GM21717 (cell line): Measurements from ENCODE around the gene AKAP17A.
"Not testable (repeated sequence)": the region's sequence is repeated elsewhere in the genome, so short reads cannot be mapped to it uniquely, and the experiment has no call there.

Source experiments
- ATAC-seq: cut with Tn5 transposase; IDR thresholded peaks from one replicate; pipeline ENCODE4 v1.9.1; 2021; ENCODE audit warnings: mild to moderate bottlenecking, moderate library complexity; ENCODE audit not compliant: unreplicated experiment

The AKAP17A gene, protein sequence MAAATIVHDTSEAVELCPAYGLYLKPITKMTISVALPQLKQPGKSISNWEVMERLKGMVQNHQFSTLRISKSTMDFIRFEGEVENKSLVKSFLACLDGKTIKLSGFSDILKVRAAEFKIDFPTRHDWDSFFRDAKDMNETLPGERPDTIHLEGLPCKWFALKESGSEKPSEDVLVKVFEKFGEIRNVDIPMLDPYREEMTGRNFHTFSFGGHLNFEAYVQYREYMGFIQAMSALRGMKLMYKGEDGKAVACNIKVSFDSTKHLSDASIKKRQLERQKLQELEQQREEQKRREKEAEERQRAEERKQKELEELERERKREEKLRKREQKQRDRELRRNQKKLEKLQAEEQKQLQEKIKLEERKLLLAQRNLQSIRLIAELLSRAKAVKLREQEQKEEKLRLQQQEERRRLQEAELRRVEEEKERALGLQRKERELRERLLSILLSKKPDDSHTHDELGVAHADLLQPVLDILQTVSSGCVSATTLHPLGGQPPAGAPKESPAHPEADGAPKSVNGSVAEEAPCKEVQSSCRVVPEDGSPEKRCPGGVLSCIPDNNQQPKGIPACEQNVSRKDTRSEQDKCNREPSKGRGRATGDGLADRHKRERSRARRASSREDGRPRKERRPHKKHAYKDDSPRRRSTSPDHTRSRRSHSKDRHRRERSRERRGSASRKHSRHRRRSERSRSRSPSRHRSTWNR

DNA sequence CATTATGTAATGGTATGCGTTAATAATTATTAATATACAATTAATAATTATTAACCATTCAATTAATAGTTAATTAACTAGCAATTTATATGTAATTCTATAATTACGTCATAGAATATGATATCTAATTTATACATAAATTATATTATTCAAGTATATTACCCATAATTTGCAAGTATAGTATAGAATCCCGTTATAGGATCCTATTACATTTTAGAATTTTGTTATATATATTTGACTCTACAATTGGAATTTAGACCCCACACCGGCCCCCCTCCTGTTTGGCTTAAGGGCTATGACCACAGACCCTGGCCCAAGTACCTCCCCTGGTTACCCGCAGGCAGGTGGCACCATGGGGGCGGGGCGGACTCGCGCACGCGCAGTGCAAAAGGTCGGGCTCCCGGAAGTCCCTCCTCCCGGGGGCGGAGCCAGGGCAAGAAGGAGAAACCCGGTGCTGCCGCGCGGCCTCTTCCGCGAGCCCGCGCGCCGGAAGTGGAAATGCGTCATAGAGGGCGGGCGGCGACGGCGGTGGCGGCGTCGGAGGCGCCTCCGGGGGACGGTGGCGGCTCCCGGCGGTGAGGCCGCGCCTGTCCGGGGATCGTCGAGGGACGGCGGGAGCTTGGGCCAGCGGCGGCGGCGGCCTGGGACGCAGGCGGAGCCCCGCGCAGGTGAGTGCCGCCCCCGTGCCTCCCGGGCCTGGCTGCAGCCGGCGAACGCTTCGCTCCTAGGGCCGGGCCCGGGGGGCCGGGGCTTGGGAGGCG is at the start of gene AKAP17A:
Gene AKAP17A, plus strand, starts transcription at position 503 of the 761 bp plus-strand sequence. CDS start 1,859 bp downstream, outside the sequence.
- ATAC-seq, result peak; percentile 73

DNA sequence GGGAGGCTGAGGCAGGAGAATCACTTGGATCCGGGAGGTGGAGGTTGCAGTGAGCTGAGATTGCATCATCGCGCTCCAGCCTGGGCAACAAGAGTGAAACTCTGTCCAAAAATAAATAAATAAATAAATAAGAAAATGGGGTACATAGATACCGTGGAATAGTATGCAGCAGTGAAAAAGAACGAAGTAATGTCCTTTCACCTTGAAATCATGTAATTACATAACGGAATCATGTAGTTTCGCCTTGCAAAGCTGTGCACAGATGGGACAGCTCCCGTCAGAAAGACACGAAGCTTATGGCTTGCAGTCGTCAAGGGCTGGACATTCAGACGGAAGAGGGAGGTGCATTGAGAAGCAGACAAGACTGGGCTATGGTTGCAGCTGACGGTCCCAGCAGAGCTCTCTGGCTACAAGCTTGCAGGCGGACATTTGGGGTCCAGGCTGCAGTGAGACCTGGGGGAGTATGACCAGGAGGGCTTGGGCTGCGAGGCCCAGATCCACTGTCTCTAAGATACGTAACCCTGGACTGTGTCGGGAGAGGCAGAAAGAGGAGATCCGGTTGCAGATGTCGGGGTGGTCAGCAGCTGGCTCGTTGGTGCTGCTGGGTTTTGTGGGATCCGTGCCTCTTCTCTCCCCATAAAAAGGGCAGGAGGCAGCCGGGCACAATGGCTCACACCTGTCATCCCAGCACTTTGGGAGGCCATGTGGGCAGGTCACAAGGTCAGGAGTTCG is 48.2 kb upstream of the AKAP17A start:
- no peak for ATAC-seq

DNA sequence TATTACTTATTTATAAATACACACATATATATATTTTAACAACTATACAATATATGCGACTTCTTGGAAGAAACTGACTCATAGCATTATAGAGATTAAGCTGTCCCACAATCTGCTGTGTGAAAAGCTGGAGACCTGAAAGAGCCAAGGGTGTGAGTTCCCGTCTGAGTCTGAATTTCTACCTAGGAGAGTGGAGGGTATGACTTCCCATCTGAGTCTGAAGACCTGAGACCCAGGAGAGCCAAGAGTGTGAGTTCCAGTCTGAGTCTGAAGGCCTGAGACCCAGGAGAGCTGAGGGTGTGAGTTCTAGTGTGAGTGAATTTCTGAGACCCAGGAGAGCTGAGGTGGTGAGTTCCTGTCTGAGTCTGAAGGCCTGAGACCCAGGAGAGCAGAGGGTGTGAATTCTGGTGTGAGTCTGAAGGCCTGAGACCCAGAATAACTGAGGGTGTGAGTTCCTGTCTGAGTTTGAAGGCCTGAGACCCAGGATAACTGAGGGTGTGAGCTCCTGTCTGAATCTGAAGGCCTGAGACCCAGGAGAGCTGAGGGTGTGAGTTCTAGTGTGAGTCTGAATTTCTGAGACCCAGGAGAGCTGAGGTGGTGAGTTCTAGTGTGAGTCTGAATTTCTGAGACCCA is 45.5 kb upstream of the AKAP17A start:
- ATAC-seq, result no peak

DNA sequence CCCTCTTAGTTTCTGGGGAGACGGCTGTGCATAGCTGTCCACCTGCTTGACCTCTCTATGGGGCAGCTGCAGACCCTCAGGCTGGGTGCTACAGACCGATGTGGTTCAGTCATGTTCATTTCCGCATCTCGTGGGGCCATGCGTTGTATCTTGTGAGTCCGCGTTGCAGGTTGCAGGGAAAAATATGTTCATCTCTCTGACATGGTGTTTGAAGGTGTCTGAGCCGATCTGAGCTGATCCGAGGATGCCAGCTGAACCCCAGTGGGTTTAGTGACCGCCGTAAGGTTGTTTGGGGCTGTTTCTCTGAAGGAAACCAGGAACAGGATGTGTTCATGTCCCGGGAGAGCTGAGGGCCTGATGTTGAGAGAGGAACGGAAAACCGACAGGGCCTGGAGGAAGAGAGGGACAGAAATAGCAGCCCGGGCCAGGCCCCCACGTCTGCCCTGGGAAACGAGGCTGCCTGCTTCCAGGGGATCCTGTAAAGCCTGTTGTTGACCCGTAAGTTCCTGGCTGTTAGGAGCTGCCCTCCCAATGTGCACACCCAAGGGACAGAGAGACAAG is 44.6 kb upstream of the AKAP17A start:
- no peak for ATAC-seq

DNA sequence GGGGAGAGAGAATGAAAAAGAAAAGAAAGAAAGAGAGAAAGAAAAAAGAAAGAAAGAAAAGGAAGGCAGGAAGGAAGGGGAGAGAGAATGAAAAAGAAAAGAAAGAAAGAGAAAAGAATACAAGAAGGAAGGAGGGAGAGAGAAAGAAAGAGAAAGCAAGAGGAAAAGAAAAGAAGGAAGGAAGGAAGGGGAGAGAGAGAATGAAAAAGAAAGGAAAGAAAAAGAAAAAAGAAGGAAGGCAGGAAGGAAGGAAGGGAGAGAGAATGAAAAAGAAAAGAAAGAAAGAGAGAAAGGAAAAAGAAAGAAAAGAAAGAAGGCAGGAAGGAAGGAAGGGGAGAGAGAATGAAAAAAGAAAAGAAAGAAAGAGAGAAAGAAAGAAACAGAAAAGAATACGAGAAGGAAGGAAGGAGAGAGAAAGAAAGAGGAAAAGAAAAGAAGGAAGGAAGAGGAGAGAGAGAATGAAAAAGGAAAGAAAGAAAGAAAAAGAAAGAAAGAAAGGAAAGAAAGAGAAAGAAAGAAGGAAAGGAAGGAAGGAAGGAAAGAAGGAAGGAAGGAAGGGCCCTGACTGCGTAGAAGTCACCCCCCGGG is 39.4 kb upstream of the AKAP17A start:
- no peak for ATAC-seq

DNA sequence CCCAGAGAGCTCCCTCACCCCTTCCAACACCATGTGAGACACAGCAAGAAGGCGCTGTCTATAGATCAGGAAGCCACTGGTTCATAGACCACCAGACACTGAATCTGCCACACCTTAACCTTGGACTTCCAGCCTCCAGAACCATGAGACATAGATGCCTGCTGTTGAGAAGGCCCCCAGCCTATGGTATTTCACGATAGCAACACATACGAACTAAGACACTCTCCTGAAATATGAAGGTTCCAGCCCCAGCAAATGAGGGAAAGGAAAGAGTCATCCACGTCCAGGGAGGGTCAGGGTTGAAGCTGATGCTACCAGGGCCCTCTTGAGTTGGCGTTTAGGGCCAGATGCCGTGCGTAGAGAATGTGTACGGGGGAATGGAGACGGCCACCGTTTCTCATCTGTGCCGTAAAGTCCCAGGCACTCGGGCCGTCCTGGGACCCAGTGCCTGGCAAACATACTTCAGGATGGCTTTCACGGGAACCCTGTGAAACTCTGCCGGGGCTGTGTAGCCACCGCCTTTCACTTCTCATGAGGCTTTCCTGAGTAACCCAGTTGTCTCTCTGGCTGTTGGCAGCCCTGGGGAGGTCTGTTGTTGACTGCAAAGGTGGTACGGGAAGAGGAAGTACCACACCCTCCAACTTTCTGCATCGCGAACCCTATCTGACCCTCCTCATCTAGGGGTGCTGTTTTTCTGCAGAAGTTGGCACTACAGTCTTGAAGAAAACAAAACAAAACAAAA is 36.8 kb upstream of the AKAP17A start:
- ATAC-seq, result no peak

DNA sequence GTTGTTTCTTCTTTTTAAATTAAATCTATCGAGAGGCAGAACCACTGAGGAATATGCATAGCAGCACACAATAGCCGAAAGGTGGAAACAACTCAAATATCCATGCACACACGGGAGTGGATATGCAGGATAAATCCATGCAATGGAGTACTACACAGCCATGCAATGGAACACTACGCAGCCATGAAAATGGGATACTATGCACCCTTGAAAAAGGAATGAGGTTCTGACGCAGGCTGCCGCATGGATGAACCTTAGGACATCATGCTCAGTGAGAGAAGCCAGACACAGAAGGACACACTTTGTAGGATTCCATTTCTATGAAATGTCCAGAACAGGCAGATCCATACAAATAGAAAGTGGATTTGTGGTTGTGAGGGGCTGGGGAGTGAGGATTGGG is 36.0 kb upstream of the AKAP17A start:
- no peak for ATAC-seq

DNA sequence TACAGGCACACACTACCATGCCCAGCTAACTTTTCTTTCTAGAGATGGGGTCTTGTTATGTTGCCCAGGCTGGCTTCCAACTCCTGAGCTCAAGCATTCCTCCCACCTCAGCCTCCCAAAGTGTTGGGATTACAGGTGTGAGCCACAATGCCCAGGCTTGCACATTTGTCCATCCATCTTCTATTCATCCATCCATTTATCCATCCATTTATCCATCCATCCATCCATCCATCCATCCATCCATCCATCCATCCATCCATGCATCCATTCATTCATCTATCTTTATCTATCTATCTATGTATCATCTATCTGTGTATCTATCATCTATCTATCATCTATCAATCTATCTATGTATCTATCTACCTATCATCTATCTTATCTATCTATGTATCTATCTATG is 34.0 kb upstream of the AKAP17A start:
- not testable (repeated sequence) for ATAC-seq

DNA sequence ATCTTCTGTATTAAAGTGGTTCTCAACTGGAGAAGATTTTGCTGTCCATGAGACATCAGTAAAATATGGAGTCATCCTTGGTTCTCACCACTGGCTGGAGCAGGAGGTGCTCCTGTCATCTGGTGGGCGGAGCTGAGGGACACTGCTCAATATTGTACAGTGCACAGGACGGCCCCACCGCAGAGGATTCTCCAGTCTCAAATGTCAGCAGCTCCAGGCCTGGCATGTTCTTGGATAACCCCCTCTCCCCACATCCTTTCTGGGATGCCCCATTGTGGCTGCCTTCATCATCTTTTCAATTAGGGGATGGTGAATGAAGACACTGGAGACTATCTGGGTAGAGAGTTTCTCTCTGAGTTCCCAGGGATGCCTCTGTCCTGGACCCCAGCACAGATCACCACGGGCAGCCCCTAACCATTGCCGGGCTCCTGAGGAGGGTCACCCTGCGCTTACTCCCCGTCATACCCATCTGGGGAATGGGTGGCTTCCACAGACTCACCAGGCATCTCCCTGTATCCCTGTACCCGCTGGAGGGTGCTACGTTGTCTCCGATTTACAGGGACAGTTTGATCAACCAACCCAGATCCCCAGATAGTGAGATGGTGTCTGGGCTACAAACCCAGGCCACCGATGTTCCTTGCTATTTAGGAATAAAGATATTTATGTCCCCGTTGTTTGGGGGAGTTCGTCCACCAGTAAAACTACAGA is 32.5 kb upstream of the AKAP17A start:
- no peak for ATAC-seq

DNA sequence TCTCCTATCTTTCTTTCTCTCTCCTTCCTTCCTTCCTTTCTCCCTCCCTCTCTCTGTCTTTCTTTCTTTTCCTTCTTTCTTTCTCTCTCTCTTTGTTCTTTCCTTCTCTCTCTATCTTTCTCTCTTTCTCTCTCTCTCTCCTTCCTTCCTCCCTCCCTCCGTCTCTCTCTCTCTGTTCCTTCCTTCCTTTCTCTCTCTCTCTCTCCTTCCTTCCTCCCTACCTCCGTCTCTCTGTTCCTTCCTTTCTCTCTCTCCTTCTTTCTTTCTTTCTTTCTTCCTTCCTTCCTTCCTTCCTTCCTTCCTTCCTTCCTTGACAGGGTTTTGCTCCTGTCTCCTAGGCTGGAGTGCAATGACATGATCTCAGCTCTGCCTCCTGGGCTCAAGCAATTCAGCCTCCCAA is 30.2 kb upstream of the AKAP17A start:
- ATAC-seq, result no peak

DNA sequence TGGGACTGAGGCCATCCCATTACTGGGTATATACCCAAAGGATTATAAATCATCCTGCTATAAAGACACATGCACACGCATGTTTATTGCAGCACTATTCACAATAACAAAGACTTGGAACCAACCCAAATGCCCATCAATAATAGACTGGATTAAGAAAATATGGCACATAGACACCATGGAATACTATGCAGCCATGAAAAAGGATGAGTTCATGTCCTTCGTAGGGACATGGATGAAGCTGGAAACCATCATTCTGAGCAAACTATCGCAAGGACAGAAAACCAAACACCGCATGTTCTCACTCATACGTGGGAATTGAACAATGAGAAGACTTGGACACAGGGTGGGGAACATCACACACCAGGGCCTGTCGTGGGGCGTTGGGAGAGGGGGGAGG is 27.3 kb upstream of the AKAP17A start:
- not testable (repeated sequence) for ATAC-seq

DNA sequence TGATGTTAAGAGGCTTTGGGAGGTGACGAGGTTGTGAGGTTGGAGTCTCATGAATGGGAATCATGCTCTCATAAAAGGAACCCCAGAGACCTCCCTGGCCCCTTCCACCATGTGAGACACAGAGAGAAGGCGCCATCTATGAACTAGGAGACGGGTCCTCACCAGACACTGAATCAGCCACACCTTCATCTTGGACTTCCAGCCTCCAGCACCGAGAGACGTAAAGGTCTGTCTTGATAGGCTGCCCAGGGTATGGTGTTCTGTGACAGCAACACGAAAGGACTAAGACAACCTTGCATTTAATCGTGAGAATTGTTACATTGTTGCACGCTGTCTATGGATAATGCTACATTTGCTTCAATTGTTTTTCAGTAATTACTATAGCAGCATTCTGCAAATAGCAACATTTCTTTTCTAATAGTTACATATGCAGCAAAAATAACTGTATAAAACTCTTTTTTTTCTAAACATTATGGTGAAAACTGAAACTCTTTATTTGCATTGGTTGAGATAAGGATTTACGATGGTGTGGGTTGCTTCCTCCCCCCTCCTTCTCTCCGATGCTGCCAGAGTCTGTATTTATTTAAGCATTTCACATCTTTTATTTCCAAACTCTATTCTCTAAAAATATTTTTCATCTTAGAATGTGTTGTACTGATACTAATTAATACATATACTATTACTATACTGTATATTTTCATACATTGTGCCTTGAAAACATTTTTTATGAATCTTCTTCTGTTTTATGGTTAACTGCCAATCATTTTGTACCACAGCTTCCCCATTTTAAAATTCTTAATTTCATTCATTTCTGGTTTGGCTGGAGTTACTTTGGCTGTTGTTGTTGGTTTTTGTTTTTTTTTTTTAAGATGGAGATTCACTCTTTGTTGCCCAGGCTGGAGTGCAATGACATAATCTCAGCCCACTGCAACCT is 26.4 kb upstream of the AKAP17A start:
- peak; percentile 75 for ATAC-seq

DNA sequence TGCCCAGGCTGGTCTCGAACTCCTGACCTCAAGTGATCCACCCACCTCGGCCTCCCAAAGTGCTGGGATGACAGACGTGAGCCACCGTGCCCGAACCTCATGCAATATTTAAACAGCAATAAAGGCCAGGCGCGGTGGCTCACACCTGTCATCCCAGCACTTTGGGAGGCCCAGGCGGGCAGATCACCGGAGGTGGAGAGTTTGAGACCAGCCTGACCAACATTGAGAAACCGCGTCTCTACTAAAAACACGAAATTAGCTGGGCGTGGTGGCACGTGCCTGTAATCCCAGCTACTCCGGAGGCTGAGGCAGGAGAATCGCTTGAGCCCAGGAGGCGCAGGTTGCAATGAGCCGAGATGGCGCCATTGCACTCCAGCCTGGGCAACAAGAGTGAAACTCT is 17.2 kb upstream of the AKAP17A start:
- ATAC-seq, result not testable (repeated sequence)

DNA sequence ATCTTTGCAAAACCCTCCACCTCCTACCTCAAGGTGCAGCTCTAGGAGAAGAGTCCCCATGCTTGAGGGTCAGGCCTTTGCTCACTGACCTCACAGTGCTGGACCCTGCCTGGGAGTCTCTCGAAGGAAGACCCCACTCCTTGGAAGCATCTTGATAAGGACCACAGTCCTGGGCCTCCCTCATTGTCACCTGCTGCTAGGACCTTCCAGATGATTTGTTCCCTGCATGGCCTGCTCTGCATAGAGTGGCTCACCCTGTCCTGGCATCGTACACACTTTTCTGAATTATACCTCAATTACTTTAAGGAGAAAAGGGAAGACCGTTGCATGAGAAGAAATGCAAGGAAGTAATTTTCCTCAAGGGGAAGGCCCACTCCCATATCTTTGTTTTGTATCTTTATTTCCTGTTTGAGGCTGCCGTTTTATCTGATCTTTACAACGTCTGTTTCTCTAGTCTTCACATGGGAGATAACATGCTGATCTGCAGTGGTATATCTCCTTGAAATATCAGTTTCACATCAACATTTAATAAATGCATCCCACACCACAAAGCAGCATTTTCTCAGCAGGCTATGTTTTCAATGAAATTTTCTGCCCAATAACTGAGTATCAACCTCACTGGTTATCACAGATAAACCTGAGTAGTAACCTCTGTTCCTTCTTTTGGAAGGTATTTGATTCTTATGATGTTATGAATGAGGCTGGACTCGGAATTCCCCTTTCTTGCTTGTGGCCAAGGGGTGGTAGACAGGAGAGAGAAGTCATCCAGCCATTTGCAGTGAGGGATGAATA is 15.0 kb upstream of the AKAP17A start:
- ATAC-seq, result no peak

DNA sequence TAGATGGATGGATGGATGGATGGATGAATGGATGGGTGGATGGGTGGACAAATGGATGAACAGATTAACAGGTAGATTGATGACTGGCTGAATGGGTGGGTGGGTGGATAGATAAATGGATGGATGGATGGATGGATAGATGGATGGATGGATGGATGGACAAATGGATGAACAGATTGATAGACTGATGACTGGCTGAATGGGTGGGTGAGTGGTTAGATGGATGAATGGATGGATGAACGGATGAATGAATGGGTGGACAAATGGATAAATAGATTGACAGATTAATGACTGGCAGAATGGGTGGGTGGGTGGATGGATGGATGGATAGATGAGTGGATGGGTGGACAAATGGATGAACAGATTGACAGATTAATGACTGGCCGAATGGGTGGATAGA is 13.6 kb upstream of the AKAP17A start:
- ATAC-seq, result no peak

DNA sequence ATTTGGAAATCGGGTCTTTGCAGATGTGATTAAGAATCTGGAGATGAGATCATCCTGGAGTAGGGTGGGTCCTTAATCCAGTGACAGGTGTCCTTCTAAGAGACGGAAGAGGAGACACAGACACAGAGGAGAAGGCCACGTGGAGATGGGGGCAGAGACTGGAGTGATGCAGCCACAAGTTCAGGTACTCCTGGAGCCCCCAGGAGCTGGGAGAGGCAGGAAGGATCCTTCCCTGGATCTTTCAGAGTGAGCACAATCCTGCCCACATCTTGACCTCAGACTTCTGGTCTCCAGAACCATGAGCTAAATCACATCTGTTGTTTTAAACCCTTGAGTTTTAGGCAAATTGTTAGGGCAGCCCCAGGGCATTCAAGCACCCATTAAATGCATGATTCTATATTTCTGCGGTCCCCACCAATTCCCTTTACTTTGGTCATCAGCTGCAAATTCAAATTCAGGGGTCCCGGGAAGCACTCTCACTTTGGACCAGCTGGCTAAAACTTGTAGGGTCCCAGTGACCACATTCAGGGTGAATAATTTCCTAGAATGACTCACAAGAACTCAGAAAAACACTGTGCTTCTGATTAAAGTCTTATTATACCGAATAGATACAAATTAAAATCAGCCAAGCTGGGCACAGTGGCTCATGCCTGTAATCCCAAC is 12.8 kb upstream of the AKAP17A start:
- ATAC-seq, result no peak
